ENCODE measurements around the gene STK32C. TPM values are rescaled to one million over a fixed set of nuclear protein-coding genes. Genes with fewer than 3 reads are reported as not detected.
A peak's percentile ranks its signal among the peaks of the same experiment; 100 is the strongest.

Gene STK32C
- total RNA-seq, 1 donor: 6.7 TPM

DNA sequence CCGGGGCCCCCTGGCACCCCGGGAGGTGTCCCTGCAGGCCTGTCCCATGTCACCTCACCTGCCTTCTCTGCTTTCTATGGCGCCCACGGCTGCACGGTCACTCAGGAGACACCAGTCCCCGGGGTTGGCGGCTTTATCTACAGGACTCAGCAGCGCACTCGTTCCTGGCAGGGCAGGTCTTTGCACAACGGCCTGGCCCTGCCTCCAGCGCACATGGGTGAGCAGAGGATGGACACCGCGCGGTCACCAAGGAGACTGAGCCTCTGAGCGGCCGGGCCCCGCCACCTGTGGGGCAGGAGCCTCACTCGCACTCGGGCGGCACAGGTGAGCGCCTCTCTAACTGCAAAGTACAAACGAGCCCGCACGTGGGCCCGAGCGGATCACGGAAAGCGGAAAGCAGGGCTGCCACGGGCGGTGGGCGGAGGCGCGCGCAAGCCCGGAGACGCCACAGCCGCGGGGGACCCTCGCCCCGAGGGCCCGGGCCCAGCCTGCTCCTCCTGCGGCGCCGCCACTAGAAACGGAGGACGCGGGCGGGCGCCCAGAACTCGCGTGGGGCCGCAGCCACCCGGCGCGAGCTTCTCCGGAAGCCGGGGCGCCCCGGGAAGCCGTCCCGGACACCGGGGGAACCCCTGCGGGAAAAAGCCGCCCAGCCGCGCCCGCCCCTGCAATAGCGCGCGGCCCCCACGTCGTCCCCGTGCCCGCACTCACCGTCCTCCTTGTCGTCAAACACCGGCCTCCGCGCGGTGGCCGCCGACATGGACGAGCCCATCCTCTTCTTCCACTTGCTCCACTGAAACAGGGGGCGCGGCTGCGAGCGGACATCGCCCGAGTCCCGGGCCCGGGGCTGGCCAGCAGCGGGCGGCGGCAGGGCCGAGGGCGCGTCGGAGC is 642 bp downstream of the STK32C start:
- DNase-seq (ENCODE audit: low read depth): no peak
- peak overlapping the region; percentile 65 for H3K4me3 ChIP-seq (ENCODE audit: low read depth, low read length)
- TF ChIP-seq, protein P1, sequence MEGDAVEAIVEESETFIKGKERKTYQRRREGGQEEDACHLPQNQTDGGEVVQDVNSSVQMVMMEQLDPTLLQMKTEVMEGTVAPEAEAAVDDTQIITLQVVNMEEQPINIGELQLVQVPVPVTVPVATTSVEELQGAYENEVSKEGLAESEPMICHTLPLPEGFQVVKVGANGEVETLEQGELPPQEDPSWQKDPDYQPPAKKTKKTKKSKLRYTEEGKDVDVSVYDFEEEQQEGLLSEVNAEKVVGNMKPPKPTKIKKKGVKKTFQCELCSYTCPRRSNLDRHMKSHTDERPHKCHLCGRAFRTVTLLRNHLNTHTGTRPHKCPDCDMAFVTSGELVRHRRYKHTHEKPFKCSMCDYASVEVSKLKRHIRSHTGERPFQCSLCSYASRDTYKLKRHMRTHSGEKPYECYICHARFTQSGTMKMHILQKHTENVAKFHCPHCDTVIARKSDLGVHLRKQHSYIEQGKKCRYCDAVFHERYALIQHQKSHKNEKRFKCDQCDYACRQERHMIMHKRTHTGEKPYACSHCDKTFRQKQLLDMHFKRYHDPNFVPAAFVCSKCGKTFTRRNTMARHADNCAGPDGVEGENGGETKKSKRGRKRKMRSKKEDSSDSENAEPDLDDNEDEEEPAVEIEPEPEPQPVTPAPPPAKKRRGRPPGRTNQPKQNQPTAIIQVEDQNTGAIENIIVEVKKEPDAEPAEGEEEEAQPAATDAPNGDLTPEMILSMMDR (IDR thresholded peaks at IDR 0.05; ENCODE audit: insufficient read depth, low read length): no peak

DNA sequence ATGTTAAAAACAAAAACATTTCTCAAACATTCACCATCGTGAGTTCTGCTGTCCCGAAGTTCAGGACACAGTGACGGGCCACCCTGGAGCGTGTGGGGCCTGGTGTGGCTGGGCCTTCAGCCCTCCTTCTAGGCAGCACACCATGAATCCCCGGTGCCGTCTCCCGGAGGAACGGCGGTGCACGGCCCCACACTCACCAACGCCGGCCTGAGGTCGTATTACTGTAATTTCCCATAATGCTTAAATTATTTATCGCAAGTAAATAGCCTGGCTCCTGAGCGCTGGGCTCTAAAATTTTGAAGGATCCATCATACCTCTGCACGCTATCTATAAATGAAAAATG is 1.4 kb downstream of the STK32C start:
- TF ChIP-seq, protein P1 (IDR thresholded peaks at IDR 0.05; ENCODE audit: insufficient read depth, low read length): no peak
- H3K4me3 ChIP-seq (ENCODE audit: low read depth, low read length): no peak overlapping the region
- no peak for DNase-seq (ENCODE audit: low read depth)

DNA sequence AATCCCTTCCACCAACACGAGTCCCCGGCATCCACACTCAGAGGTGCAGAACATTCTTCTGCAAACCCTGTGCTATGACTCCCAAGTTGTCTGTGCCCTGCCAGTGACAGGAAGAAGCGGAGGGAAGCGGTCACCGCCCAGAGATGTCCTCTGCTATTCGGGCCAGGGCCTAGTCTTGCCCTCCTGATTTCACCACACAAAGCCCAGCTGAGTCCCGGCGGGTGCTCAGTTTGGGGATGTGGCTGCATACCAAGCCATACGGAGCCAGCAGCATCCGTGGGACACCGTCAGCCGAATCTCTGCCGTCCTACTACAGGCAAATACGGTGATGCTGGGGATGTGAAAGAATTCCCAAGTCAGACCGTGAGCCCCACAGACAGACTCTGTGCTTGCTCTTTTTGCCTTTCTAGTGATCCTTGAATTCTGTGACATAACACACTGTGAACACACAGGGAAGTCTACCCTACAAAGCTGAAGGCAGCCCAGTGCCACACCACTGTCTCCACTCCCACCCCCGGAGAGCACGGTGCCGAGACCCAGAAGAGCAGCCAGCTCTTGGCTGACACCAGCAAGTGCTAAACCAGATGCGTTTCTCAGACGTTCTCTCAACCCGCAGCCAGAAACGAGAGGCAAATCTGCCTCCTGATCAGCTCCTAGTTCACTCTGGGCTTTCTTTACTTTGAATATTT is 2.0 kb downstream of the STK32C start:
- no peak overlapping the region for H3K4me3 ChIP-seq (ENCODE audit: low read depth, low read length)
- TF ChIP-seq, protein P1 (IDR thresholded peaks at IDR 0.05; ENCODE audit: insufficient read depth, low read length): no peak
- no peak for DNase-seq (ENCODE audit: low read depth)

DNA sequence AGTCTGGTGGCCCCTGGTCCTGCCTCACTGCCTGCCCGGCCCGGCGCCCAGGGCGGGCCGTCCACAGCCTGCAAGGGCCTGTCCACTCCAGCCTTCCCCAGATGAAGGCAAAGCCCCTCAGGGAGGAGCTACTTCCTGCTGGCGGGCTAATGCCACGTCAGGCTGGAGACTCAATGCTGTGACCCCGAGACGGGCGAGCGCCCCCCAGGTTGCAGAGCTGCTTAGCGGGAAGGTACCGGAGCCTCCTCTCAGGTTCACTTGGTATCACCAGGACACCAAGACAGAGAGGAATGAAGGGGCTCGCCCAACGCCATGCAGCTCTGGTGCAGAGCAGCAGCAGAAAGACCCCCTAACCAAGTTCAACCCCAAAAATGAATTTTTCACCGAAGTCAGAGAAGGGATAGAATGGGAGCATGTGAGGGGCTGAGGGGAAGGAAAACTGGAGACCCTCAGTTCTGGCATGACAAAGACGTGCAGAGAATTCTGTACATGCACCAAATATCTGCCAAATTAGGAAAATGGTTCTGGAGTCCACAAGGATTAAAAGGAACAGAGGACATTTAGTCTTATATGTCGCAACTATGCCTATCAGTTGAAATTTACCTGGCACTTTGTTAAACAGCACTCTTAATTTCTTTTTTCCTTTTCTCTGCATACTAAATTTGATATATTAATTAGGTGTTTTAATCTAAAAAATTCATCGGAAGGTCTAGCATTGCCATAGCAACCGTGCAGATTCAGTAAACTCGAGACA is 2.8 kb downstream of the STK32C start:
- no peak for DNase-seq (ENCODE audit: low read depth)
- H3K4me3 ChIP-seq (ENCODE audit: low read depth, low read length): no peak overlapping the region
- TF ChIP-seq, protein P1 (IDR thresholded peaks at IDR 0.05; ENCODE audit: insufficient read depth, low read length): no peak

DNA sequence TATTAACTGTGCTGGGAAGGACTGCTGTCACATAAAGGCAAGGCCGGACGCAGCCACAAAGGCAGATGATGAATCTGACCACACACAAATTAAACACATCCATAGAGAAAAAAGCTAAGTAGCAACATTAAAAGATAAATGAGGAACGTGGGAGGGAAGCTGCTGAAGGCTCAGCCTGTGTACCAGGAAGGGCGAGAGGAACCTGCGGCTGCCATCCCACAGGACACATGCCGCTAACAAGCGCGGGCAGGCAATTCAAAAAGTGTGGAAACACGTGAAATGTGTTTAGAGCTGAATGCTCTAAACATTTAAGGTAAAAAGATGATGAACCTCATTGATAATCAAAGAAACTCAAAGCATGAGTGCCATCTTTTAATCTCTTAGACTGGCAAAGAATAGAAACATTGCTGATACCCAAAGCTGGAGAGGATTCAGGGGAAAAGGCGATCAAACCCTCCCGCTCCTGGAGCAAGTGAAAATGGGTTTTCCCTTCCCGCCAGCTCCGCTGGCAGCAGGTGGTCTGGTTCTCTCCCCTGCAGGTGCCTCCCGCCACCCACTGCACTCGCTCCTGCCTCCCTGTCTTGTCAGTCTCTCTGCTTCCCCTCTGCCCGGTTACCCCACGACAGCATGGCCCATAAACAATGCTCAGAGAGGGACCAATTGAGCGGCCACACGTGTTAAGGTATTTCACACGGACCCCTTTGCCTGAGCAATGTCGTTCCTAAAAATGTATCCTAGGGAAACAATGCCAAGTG is 4.2 kb downstream of the STK32C start:
- TF ChIP-seq, protein P1 (IDR thresholded peaks at IDR 0.05; ENCODE audit: insufficient read depth, low read length): no peak
- DNase-seq (ENCODE audit: low read depth): no peak
- H3K4me3 ChIP-seq (ENCODE audit: low read depth, low read length): no peak overlapping the region
